Right atrium auricular region (tissue), 2 donors: Measurements from ENCODE around the gene BLID. TPM values are rescaled to one million over a fixed set of nuclear protein-coding genes. Genes with fewer than 3 reads are reported as not detected.

Experiments used
- microRNA counts, 2 donors: library from miRNA; unstranded; fragments of <30 nt; microRNA quantifications; one replicate each; lab custom pipeline; 2016 to 2017
- microRNA-seq, 2 donors: library from miRNA; unstranded; fragments of <30 nt; microRNA quantifications; one replicate each; pipeline ENCODE4, GENCODE V29; 2016 to 2017; ENCODE audit warnings: borderline number of aligned reads in 2 of 2, borderline replicate concordance in 1 of 2
- total RNA-seq, 2 donors: library from RNA; depleted of rRNA; stranded (reverse); fragments of >200 nt; gene quantifications; one replicate each; pipeline ENCODE4 v1.1.0, GENCODE V29; 2016

The BLID gene
- total RNA-seq, 2 donors from 2014 or later, result 1.1 to 1.2 TPM

MicroRNAs within 50 kb of the gene (microRNA counts, 767-probe panel; counts per million panel counts)
- 6,355 to 14,995 counts per million in 2 donors for microRNA hsa-let-7a-5p (lab: Ali Mortazavi, UCI)
- 4,766 to 10,324 counts per million in 2 donors for microRNA hsa-miR-100-5p (lab: Ali Mortazavi, UCI)
- microRNA hsa-miR-125b-5p (lab: Ali Mortazavi, UCI), result 5,688 to 13,205 counts per million in 2 donors

Small RNA genes within 50 kb of the gene (microRNA-seq; reads per million reads assigned to microRNA genes)
- gene MIR100, result 22,170 to 26,283 reads per million in 2 donors
- gene MIR125B1, result 424 to 499 reads per million in 2 donors
- 812 to 906 reads per million in 2 donors for gene MIRLET7A2
